H9 (cell line): ENCODE measurements around the gene ITM2C. TPM values are rescaled to one million over a fixed set of nuclear protein-coding genes. Genes with fewer than 3 reads are reported as not detected.

Experiments
- DNase-seq: peaks from one replicate; pipeline ENCODE4 v3.0.0-alpha.2; 2017
- H2AFZ ChIP-seq: one replicate; pipeline ENCODE4 v1.6.1; 2013; ENCODE audit warnings: mild to moderate bottlenecking, low read length, control low read depth, moderate library complexity
- H2AK5ac ChIP-seq: 2 replicates; pipeline ENCODE4 v1.6.1; 2013; ENCODE audit warnings: low read length, control low read depth, mixed read lengths; ENCODE audit not compliant: insufficient read length
- H2BK120ac ChIP-seq: one replicate; pipeline ENCODE4 v1.6.1; 2013; ENCODE audit warnings: low read depth, mild to moderate bottlenecking, low read length, control low read depth, inconsistent platforms; ENCODE audit not compliant: poor library complexity, severe bottlenecking
- H2BK12ac ChIP-seq: 2 replicates; pipeline ENCODE4 v1.6.1; 2013; ENCODE audit warnings: low read length, control low read depth, mixed read lengths, low read depth; ENCODE audit not compliant: insufficient read length
- H2BK15ac ChIP-seq: 2 replicates; pipeline ENCODE4 v1.6.1; 2013; ENCODE audit warnings: low read depth, low read length, control low read depth
- H2BK20ac ChIP-seq: one replicate; pipeline ENCODE4 v1.6.1; 2013; ENCODE audit warnings: low read depth, mild to moderate bottlenecking, low read length, control low read depth, inconsistent platforms; ENCODE audit not compliant: poor library complexity, severe bottlenecking
- H2BK5ac ChIP-seq: 2 replicates; pipeline ENCODE4 v1.6.1; 2013; ENCODE audit warnings: low read length, control low read depth, mixed read lengths; ENCODE audit not compliant: insufficient read length
- H3K14ac ChIP-seq: 2 replicates; pipeline ENCODE4 v1.6.1; 2013; ENCODE audit warnings: low read length, control low read depth; ENCODE audit not compliant: insufficient read depth
- H3K18ac ChIP-seq: 2 replicates; pipeline ENCODE4 v1.6.1; 2013; ENCODE audit warnings: low read depth, mild to moderate bottlenecking, mixed read lengths, low read length, control low read depth; ENCODE audit not compliant: insufficient read length
- H3K23ac ChIP-seq: 2 replicates; pipeline ENCODE4 v1.6.1; 2013; ENCODE audit warnings: low read length, control low read depth, mixed read lengths, low read depth; ENCODE audit not compliant: insufficient read length
- H3K23me2 ChIP-seq: 2 replicates; pipeline ENCODE4 v1.6.1; 2013; ENCODE audit warnings: low read depth, mild to moderate bottlenecking, mixed read lengths, low read length, control low read depth; ENCODE audit not compliant: insufficient read length, poor library complexity, severe bottlenecking
- H3K27ac ChIP-seq: 2 replicates; pipeline ENCODE4 v1.5.1; 2013; ENCODE audit warnings: low read length, control low read depth, mixed read lengths, low read depth; ENCODE audit not compliant: insufficient read length
- H3K27me3 ChIP-seq: 2 replicates; pipeline ENCODE4 v1.6.1; 2013; ENCODE audit warnings: low read length, control low read depth, inconsistent platforms; ENCODE audit not compliant: insufficient read depth
- H3K4ac ChIP-seq: 2 replicates; pipeline ENCODE4 v1.6.1; 2013; ENCODE audit warnings: low read depth, mild to moderate bottlenecking, control low read depth, inconsistent platforms, low read length, moderate library complexity
- H3K4me1 ChIP-seq: 2 replicates; pipeline ENCODE4 v1.6.1; 2013; ENCODE audit warnings: low read length, control low read depth, inconsistent platforms; ENCODE audit not compliant: insufficient read depth
- H3K4me2 ChIP-seq: 2 replicates; pipeline ENCODE4 v1.6.1; 2013; ENCODE audit warnings: low read length, control low read depth, mixed read lengths; ENCODE audit not compliant: insufficient read length, insufficient read depth
- H3K56ac ChIP-seq: 2 replicates; pipeline ENCODE4 v1.6.1; 2013; ENCODE audit warnings: low read depth, mild to moderate bottlenecking, mixed read lengths, low read length, control low read depth; ENCODE audit not compliant: insufficient read length
- H3K79me1 ChIP-seq: 2 replicates; pipeline ENCODE4 v1.6.1; 2013; ENCODE audit warnings: low read depth, mild to moderate bottlenecking, moderate library complexity, low read length, control low read depth, inconsistent platforms; ENCODE audit not compliant: insufficient read depth, poor library complexity, severe bottlenecking
- H3K79me2 ChIP-seq: 2 replicates; pipeline ENCODE4 v1.6.1; 2013; ENCODE audit warnings: low read length, control low read depth, inconsistent platforms; ENCODE audit not compliant: insufficient read depth
- H3K9ac ChIP-seq: 2 replicates; pipeline ENCODE4 v1.6.1; 2013; ENCODE audit warnings: low read length, control low read depth, mixed read lengths; ENCODE audit not compliant: insufficient read length; ENCODE audit errors: extremely low read depth
- H3K9me3 ChIP-seq: one replicate; pipeline ENCODE4 v1.6.1; 2013; ENCODE audit warnings: low read depth, low read length, inconsistent platforms; ENCODE audit not compliant: control insufficient read depth
- H3T11ph ChIP-seq: one replicate; pipeline ENCODE4 v1.6.1; 2013; ENCODE audit warnings: mild to moderate bottlenecking, low read length, control low read depth, inconsistent platforms
- H4K20me1 ChIP-seq: one replicate; pipeline ENCODE4 v1.6.1; 2013; ENCODE audit not compliant: control insufficient read depth, insufficient read length, insufficient read depth
- H4K5ac ChIP-seq: 2 replicates; pipeline ENCODE4 v1.6.1; 2013; ENCODE audit warnings: low read depth, mild to moderate bottlenecking, mixed read lengths, low read length, control low read depth; ENCODE audit not compliant: insufficient read length
- H4K8ac ChIP-seq: replicated peaks from 2 replicates; pipeline ENCODE4 v1.6.1; 2013; ENCODE audit warnings: low read length, control low read depth, mixed read lengths, low read depth; ENCODE audit not compliant: insufficient read length
- H4K91ac ChIP-seq: 2 replicates; pipeline ENCODE4 v1.6.1; 2013; ENCODE audit warnings: low read depth, mild to moderate bottlenecking, moderate library complexity, mixed read lengths, low read length, control low read depth; ENCODE audit not compliant: insufficient read length
- H3K27ac Mint-ChIP-seq, 3 experiments: 2 replicates in 2 of 3; 3 replicates in 1 of 3; pipeline ENCODE4 v1.8.0; 2020 to 2021; ENCODE audit warnings: mixed read lengths in 3 of 3, mild to moderate bottlenecking in 1 of 3, moderate library complexity in 1 of 3
- H3K27me3 Mint-ChIP-seq: 2 replicates; pipeline ENCODE4 v1.8.0; 2021; ENCODE audit warnings: low read depth, mild to moderate bottlenecking, moderate library complexity, mixed read lengths
- H3K36me3 Mint-ChIP-seq, 3 experiments: 2 replicates in 2 of 3; 3 replicates in 1 of 3; pipeline ENCODE4 v1.8.0; 2020 to 2021; ENCODE audit warnings: low read depth in 3 of 3, mixed read lengths in 3 of 3; ENCODE audit not compliant: insufficient read depth in 1 of 3
- H3K4me1 Mint-ChIP-seq, 2 experiments: 2 replicates each; pipeline ENCODE4 v1.8.0; 2020; ENCODE audit warnings: mixed read lengths in 2 of 2
- H3K4me3 Mint-ChIP-seq, 2 experiments: 2 replicates in 1 of 2; 3 replicates in 1 of 2; pipeline ENCODE4 v1.8.0; 2020 to 2021; ENCODE audit warnings: mild to moderate bottlenecking in 2 of 2, mixed read lengths in 2 of 2, moderate library complexity in 1 of 2
- H3K9me3 Mint-ChIP-seq, 2 experiments: 2 replicates in 1 of 2; 3 replicates in 1 of 2; pipeline ENCODE4 v1.8.0; 2020; ENCODE audit warnings: mild to moderate bottlenecking in 2 of 2, mixed read lengths in 2 of 2, moderate library complexity in 1 of 2
- WGBS: extraction: QIAGEN DNeasy Blood & Tissue Kit; methylation state at CpG from one replicate; pipeline ENCODE4 v1.1.7; 2013; ENCODE audit warnings: missing lambda C conversion rate, low lambda C conversion rate, mixed read lengths; ENCODE audit not compliant: insufficient read length; ENCODE audit errors: extremely low coverage; 5-methylcytosine and 5-hydroxymethylcytosine counted together
- total RNA-seq: library from RNA; stranded (reverse); gene quantifications from 2 replicates; pipeline ENCODE4 v1.2.1, GENCODE V29; 2021
- TF ChIP-seq, protein P1 (sequence below): fragments of 200-600 bp; sonication (generic); conservative IDR thresholded peaks from 3 replicates; pipeline ENCODE4 v1.8.0; 2021; ENCODE audit warnings: antibody characterized with exemption, mild to moderate bottlenecking

Gene ITM2C
- total RNA-seq, 1 experiment from 2014 or later, result 297 TPM

DNA sequence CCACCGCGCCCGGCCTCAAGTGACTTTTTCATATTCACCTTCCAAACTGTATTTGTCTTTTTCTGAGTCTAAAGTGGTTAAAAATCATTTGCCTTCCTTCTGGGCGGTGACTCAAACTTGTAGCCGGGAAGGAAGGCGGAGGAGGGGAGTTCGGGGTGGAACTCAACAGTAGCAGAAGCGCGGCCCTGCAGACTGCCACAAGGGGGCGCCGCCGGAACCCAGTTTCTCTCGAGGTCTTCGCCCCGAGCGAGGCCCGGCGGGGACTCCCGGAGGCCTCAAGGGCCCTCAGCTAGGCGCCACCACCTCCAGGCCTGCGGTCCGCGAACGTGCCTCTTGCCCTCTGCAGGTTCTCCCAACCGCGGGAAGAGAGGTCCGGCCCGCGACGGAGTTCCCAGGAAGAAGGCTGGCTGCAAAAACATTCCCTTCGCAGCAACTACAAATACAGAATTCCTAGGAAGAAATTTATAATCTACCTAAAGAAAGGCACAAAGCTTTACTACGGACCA, 16.8 kb upstream of the ITM2C start:
- peaks cover 10% of the 10 kb centered on the region in 2 experiments for H3K9me3 Mint-ChIP-seq
- H3K4me3 Mint-ChIP-seq, result no peak overlapping the region
- Histone ChIP-seq H2AFZ (no peak overlapping the region), H3K18ac (no peak overlapping the region), H3K4me1 (no peaks in the 10 kb centered on the region; the same call in 1 of the 2 replicates), H3K23me2 (no peaks in the 10 kb centered on the region), H3T11ph (no peak overlapping the region), H3K4me2 (no peak overlapping the region), H4K8ac (no peak overlapping the region), H3K9me3 (no peaks in the 10 kb centered on the region), H3K23ac (no peak overlapping the region), H4K20me1 (no peaks in the 10 kb centered on the region), H3K9ac (no peak overlapping the region), H2BK5ac (no peak overlapping the region), H2BK120ac (no peak overlapping the region), H4K5ac (no peak overlapping the region), H3K79me2 (no peaks in the 10 kb centered on the region), H3K14ac (no peak overlapping the region), H2AK5ac (no peak overlapping the region), H2BK15ac (no peak overlapping the region), H2BK12ac (no peak overlapping the region), H3K27me3 (no peaks in the 10 kb centered on the region), H3K79me1 (no peaks in the 10 kb centered on the region), H2BK20ac (no peak overlapping the region), H4K91ac (no peak overlapping the region), H3K27ac (no peak overlapping the region), H3K4ac (no peak overlapping the region), H3K56ac (no peak overlapping the region)
- H3K27ac Mint-ChIP-seq, result no peak overlapping the region
- DNase-seq, result peak; percentile 96
- TF ChIP-seq, protein P1, sequence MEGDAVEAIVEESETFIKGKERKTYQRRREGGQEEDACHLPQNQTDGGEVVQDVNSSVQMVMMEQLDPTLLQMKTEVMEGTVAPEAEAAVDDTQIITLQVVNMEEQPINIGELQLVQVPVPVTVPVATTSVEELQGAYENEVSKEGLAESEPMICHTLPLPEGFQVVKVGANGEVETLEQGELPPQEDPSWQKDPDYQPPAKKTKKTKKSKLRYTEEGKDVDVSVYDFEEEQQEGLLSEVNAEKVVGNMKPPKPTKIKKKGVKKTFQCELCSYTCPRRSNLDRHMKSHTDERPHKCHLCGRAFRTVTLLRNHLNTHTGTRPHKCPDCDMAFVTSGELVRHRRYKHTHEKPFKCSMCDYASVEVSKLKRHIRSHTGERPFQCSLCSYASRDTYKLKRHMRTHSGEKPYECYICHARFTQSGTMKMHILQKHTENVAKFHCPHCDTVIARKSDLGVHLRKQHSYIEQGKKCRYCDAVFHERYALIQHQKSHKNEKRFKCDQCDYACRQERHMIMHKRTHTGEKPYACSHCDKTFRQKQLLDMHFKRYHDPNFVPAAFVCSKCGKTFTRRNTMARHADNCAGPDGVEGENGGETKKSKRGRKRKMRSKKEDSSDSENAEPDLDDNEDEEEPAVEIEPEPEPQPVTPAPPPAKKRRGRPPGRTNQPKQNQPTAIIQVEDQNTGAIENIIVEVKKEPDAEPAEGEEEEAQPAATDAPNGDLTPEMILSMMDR, result peak; percentile 99
- H3K27me3 Mint-ChIP-seq, result peaks cover 33% of the 10 kb centered on the region
- H3K4me1 Mint-ChIP-seq, result peaks cover 19 to 29% of the 10 kb centered on the region in 2 experiments
- H3K36me3 Mint-ChIP-seq, result peaks cover 0 to 5% (median 0%) of the 10 kb centered on the region in 3 experiments; a peak in 2 of 7 replicates
- no CpG with 5 or more reads among the region's 32 CpGs for WGBS
